ENCODE results near the gene GFRA1. TPM values are rescaled to one million over a fixed set of nuclear protein-coding genes. Genes with fewer than 3 reads are reported as not detected.

The GFRA1 gene
- total and polyA plus RNA-seq, 2 donors (not counting 1 experiment from before 2014, with no cell fraction given) = not detected

DNA sequence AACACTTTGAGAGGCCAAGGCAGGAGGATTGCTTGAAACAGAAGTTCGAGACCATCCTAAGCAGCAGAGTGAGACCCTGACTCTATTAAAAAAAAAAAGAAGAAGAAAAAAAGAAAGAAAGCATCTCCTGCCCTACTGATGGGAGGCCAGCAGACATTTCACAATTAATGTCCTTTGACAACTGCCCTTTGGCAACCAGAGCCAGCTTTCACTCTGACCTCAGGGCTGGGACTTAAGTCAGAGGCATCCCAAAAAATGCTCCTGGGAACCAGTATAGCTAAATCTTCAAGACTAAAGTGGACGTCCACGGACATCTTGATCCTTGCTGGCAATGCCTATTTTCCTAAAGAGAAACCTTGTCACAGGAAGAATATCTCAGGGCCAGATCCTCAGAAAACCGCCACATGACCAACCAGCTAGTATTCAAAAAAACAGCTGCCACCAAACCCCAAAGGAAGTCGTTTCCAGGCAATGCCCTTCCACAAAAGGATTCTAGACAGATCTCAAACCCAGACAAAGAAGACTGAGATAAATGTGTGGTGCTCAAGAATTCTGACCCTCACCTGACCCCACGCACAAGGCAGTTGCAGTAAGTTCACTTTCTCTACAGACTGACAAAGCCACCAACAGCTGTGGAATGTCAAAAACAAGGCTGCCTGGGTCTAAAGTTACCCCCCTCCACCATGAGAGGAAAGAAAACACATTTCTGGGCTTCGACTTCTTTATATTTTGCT, 18.4 kb downstream of the GFRA1 start:
- POLR2A ChIA-PET = no interaction called here
- intact Hi-C loops (cut with micrococcal nuclease) = no loop called here

DNA sequence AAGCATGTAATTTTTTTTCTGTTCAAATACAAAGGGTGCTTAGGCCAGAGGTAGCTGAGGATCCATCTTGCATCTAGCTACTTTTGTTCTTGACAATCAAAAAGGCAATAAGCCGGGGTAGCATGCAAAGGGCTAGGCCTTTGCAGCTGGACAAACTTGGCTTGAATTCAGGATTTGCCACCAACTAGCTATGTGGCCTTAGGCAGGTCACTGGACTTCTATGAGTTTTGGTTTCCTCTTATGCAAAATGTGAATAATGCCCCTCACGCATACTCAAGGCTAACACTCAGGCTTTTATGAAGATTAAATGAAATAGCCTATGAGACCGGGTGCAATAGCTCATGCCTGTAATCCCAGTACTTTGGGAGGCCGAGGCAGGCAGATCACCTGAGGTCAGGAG, 19.3 kb downstream of the GFRA1 start:
- no peak overlapping the region for H3K27ac Mint-ChIP-seq
- TF ChIP-seq EZH2 (IDR thresholded peaks at IDR 0.05; ENCODE audit: borderline replicate concordance, insufficient read depth, low read depth, low read length, poor library complexity, severe bottlenecking) = no peak
- TF ChIP-seq, protein P1, sequence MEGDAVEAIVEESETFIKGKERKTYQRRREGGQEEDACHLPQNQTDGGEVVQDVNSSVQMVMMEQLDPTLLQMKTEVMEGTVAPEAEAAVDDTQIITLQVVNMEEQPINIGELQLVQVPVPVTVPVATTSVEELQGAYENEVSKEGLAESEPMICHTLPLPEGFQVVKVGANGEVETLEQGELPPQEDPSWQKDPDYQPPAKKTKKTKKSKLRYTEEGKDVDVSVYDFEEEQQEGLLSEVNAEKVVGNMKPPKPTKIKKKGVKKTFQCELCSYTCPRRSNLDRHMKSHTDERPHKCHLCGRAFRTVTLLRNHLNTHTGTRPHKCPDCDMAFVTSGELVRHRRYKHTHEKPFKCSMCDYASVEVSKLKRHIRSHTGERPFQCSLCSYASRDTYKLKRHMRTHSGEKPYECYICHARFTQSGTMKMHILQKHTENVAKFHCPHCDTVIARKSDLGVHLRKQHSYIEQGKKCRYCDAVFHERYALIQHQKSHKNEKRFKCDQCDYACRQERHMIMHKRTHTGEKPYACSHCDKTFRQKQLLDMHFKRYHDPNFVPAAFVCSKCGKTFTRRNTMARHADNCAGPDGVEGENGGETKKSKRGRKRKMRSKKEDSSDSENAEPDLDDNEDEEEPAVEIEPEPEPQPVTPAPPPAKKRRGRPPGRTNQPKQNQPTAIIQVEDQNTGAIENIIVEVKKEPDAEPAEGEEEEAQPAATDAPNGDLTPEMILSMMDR (IDR thresholded peaks at IDR 0.05) = no peak
- H3K9me3 Mint-ChIP-seq (ENCODE audit: insufficient read depth) = peaks cover 2% of the 10 kb centered on the region
- ChIA-PET CTCF (no interaction called here), POLR2A (no interaction called here)
- ATAC-seq (ENCODE audit: low read depth) = no peak
- no peaks in the 10 kb centered on the region for H3K27me3 Mint-ChIP-seq
- Histone ChIP-seq H3K9me3 (ENCODE audit: control extremely low read depth in 1 of 3, control insufficient read depth in 2 of 3, insufficient read depth in 1 of 3, low read length in 2 of 3) (peaks cover 0 to 12% (median 0%) of the 10 kb centered on the region in 3 donors), H3K79me2 (ENCODE audit: control insufficient read depth, insufficient read depth, low read length) (no peaks in the 10 kb centered on the region), H4K20me1 (ENCODE audit: control insufficient read depth, insufficient read depth, low read length, poor library complexity, severe bottlenecking) (no peaks in the 10 kb centered on the region), H3K27me3 (replicated peaks in 1 of 4; ENCODE audit: control extremely low read depth in 1 of 4, control insufficient read depth in 3 of 4, insufficient read depth in 4 of 4, low read length in 3 of 4) (no peaks in the 10 kb centered on the region), H3K4me3 (ENCODE audit: control extremely low read depth in 1 of 5, extremely low read depth in 1 of 5, insufficient read depth in 1 of 5, low read depth in 2 of 5, low read length in 4 of 5) (no peak overlapping the region), H3K4me2 (replicated peaks; ENCODE audit: low read depth, low read length, poor library complexity, severe bottlenecking) (no peak overlapping the region), H3K36me3 (replicated peaks in 1 of 2; ENCODE audit: control extremely low read depth in 1 of 2, control insufficient read depth in 1 of 2, extremely low read depth in 1 of 2, insufficient read depth in 2 of 2, low read length in 1 of 2) (no peaks in the 10 kb centered on the region), H3K4me1 (ENCODE audit: control insufficient read depth in 2 of 2, insufficient read depth in 2 of 2, low read length in 2 of 2) (no peaks in the 10 kb centered on the region), H3K9ac (ENCODE audit: low read length) (no peak overlapping the region), H2AFZ (ENCODE audit: insufficient read depth, low read depth, low read length, poor library complexity, severe bottlenecking) (no peak overlapping the region), H3K27ac (ENCODE audit: low read length in 2 of 2) (no peak overlapping the region)
- intact Hi-C loops (cut with micrococcal nuclease) = no loop called here
- no peak overlapping the region for H3K4me3 Mint-ChIP-seq
- no peak for DNase-seq
- no peaks in the 10 kb centered on the region for H3K4me1 Mint-ChIP-seq
- 88% methylated on average over 2 of the region's 4 CpGs for WGBS (ENCODE audit: insufficient coverage)

More for the DNA sequence above, 18.4 kb downstream of the GFRA1 start:
- CTCF ChIA-PET = no interaction called here
- H3K9me3 ChIP-seq (ENCODE audit: control extremely low read depth in 1 of 3, control insufficient read depth in 2 of 3, insufficient read depth in 1 of 3, low read length in 2 of 3) = peaks cover 0 to 12% (median 0%) of the 10 kb centered on the region in 3 donors
- no peak overlapping the region for H2AFZ ChIP-seq (ENCODE audit: insufficient read depth, low read depth, low read length, poor library complexity, severe bottlenecking)
- no peak overlapping the region for H3K27ac ChIP-seq (ENCODE audit: low read length in 2 of 2)
- TF ChIP-seq, protein P1 (IDR thresholded peaks at IDR 0.05) = no peak
- no peak for TF ChIP-seq EZH2 (IDR thresholded peaks at IDR 0.05; ENCODE audit: borderline replicate concordance, insufficient read depth, low read depth, low read length, poor library complexity, severe bottlenecking)
- DNase-seq (no peak), ATAC-seq (ENCODE audit: low read depth) (no peak)
- 76% methylated on average over 3 of the region's 7 CpGs for WGBS (ENCODE audit: insufficient coverage)
- H3K27me3 ChIP-seq (replicated peaks in 1 of 4; ENCODE audit: control extremely low read depth in 1 of 4, control insufficient read depth in 3 of 4, insufficient read depth in 4 of 4, low read length in 3 of 4) = no peaks in the 10 kb centered on the region
- no peak overlapping the region for H3K4me3 ChIP-seq (ENCODE audit: control extremely low read depth in 1 of 5, extremely low read depth in 1 of 5, insufficient read depth in 1 of 5, low read depth in 2 of 5, low read length in 4 of 5)
- no peak overlapping the region for H3K9ac ChIP-seq (ENCODE audit: low read length)
- H4K20me1 ChIP-seq (ENCODE audit: control insufficient read depth, insufficient read depth, low read length, poor library complexity, severe bottlenecking) = no peaks in the 10 kb centered on the region
- H3K36me3 ChIP-seq (replicated peaks in 1 of 2; ENCODE audit: control extremely low read depth in 1 of 2, control insufficient read depth in 1 of 2, extremely low read depth in 1 of 2, insufficient read depth in 2 of 2, low read length in 1 of 2) = no peaks in the 10 kb centered on the region
- Mint-ChIP-seq H3K4me3 (no peak overlapping the region), H3K4me1 (no peaks in the 10 kb centered on the region), H3K9me3 (ENCODE audit: insufficient read depth) (peaks cover 2% of the 10 kb centered on the region), H3K27ac (no peak overlapping the region), H3K27me3 (no peaks in the 10 kb centered on the region)
- no peaks in the 10 kb centered on the region for H3K79me2 ChIP-seq (ENCODE audit: control insufficient read depth, insufficient read depth, low read length)
- H3K4me2 ChIP-seq (replicated peaks; ENCODE audit: low read depth, low read length, poor library complexity, severe bottlenecking) = no peak overlapping the region
- no peaks in the 10 kb centered on the region for H3K4me1 ChIP-seq (ENCODE audit: control insufficient read depth in 2 of 2, insufficient read depth in 2 of 2, low read length in 2 of 2)

All from B cell (primary cell).